Measurements from ENCODE around the gene LRRC40. TPM values are rescaled to one million over a fixed set of nuclear protein-coding genes. Genes with fewer than 3 reads are reported as not detected.
A peak's percentile ranks its signal among the peaks of the same experiment; 100 is the strongest.

The LRRC40 gene
- total RNA-seq, 1 donor from 2014 or later = 28.7 TPM

GRCh38 chr1:70150444-70150843, 54.9 kb downstream of the LRRC40 start:
- H3K9me3 Mint-ChIP-seq (ENCODE audit: low read depth) = no peaks in the 10 kb centered on the region
- H3K4me3 Mint-ChIP-seq (ENCODE audit: low read depth) = no peak overlapping the region
- peaks cover 7% of the 10 kb centered on the region for H3K4me1 Mint-ChIP-seq (ENCODE audit: low read depth)

DNA sequence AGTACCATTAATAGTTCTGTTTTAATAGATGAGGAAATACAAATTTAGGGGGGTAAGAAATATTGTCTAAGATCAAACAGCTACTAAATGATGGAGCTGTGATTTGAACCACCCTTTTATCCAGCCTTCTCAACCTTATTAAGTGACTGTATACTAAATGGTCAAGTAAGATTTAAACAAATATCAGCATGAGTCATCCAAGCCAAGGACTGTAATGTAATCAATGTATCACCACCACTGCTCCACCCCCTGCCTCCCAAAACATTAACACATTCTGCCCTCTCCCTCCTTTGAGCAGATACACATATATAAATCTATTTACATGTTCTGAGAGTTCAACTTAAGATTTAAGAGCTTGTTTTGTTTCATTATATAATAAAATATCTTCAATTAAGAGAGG, 58.9 kb downstream of the LRRC40 start:
- Mint-ChIP-seq H3K27me3 (no peaks in the 10 kb centered on the region), H3K4me1 (ENCODE audit: low read depth) (peaks cover 14% of the 10 kb centered on the region), H3K9me3 (ENCODE audit: low read depth) (no peaks in the 10 kb centered on the region), H3K27ac (no peak overlapping the region), H3K36me3 (ENCODE audit: insufficient read depth) (peaks cover 8% of the 10 kb centered on the region), H3K4me3 (ENCODE audit: low read depth) (no peak overlapping the region)
- no peak for TF ChIP-seq CTCF (IDR thresholded peaks at IDR 0.05; ENCODE audit: unreplicated experiment)
- no peak for DNase-seq (ENCODE audit: low spot score, unreplicated experiment)

More at GRCh38 chr1:70150444-70150843, 54.9 kb downstream of the LRRC40 start:
- no peaks in the 10 kb centered on the region for H3K27me3 Mint-ChIP-seq
- TF ChIP-seq CTCF (IDR thresholded peaks at IDR 0.05; ENCODE audit: unreplicated experiment) = no peak
- H3K27ac Mint-ChIP-seq = no peak overlapping the region
- no peak for DNase-seq (ENCODE audit: low spot score, unreplicated experiment)
- peaks cover 13% of the 10 kb centered on the region for H3K36me3 Mint-ChIP-seq (ENCODE audit: insufficient read depth)

DNA sequence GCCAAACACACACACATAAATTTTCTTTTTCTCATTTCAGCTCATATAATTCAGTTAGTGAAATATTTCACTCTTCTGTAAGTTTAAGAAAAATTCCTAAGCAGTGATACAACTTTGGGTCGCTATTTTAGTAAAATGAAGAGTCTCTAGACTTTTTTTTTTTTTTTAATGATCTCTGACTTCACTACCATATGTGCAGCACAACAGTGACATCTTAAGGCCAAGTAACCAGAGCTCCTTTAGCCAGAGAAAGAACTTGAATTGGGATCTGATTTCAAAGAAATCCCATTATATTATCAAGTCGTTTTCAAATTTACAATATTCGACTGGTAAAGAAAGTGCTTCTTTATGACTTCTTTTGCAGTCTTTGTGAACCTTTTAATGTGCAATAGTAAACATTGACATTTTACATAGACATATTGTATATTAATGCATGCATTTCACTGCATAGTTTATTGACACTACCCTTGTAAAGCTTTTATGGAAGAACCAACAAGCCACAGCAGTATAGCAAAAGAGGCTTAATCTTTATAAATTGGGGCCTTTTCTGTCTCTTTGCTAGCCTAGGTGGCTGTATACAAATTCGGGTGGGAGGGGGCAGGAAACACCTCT, 62.2 kb downstream of the LRRC40 start:
- no peaks in the 10 kb centered on the region for H3K9me3 Mint-ChIP-seq (ENCODE audit: low read depth)
- H3K4me1 Mint-ChIP-seq (ENCODE audit: low read depth) = peaks cover 38% of the 10 kb centered on the region
- no peaks in the 10 kb centered on the region for H3K27me3 Mint-ChIP-seq
- no peak overlapping the region for H3K4me3 Mint-ChIP-seq (ENCODE audit: low read depth)
- TF ChIP-seq CTCF (IDR thresholded peaks at IDR 0.05; ENCODE audit: unreplicated experiment) = peak; percentile 40
- H3K36me3 Mint-ChIP-seq (ENCODE audit: insufficient read depth) = peaks cover 5% of the 10 kb centered on the region
- DNase-seq (ENCODE audit: low spot score, unreplicated experiment) = no peak
- H3K27ac Mint-ChIP-seq = no peak overlapping the region

DNA sequence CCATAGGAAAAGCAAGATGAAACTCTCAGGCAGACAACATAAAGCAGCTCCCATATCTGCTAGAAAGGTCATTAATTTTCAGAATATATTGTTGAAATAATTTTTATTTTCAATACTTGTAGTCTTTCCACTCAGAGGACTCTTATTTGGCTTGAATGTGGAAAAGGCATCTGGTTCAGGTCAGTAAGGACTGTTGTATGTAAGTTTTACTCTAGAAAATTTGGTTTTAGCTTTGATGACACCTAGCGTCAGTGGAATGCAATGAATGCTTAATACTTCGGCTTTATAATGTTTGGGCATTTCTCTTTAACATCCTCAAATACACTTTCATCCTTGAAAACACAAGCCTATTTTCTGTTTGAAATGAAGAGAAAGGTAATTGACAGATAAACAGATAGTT, 63.3 kb downstream of the LRRC40 start:
- DNase-seq (ENCODE audit: low spot score, unreplicated experiment) = no peak
- H3K4me1 Mint-ChIP-seq (ENCODE audit: low read depth) = peaks cover 49% of the 10 kb centered on the region
- no peaks in the 10 kb centered on the region for H3K9me3 Mint-ChIP-seq (ENCODE audit: low read depth)
- H3K27me3 Mint-ChIP-seq = no peaks in the 10 kb centered on the region
- no peak overlapping the region for H3K27ac Mint-ChIP-seq
- peaks cover 2% of the 10 kb centered on the region for H3K36me3 Mint-ChIP-seq (ENCODE audit: insufficient read depth)
- H3K4me3 Mint-ChIP-seq (ENCODE audit: low read depth) = no peak overlapping the region
- peak; percentile 43 for TF ChIP-seq CTCF (IDR thresholded peaks at IDR 0.05; ENCODE audit: unreplicated experiment)

DNA sequence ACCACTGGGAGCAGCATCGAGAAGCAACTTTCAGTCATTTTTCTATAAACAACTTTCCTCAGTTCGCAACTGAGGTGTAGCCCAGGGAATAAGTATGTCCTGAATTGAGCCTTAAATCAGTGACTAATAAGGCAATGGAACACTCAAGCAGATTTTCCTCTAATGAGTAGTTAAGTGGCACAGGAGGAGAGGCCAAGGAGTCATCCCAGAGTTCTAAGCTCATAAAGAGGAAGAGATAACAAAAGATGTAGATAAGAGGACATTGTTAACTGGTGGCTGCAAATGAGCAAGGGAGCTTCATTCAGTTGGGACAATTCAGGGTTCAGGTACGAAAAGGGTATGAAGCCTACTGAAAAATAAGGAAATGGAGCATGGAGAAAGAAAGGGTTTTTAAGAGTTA, 64.5 kb downstream of the LRRC40 start:
- Mint-ChIP-seq H3K4me3 (ENCODE audit: low read depth) (no peak overlapping the region), H3K36me3 (ENCODE audit: insufficient read depth) (no peaks in the 10 kb centered on the region), H3K9me3 (ENCODE audit: low read depth) (no peaks in the 10 kb centered on the region), H3K4me1 (ENCODE audit: low read depth) (peaks cover 52% of the 10 kb centered on the region), H3K27me3 (no peaks in the 10 kb centered on the region), H3K27ac (peak overlapping the region; percentile 33)
- no peak for TF ChIP-seq CTCF (IDR thresholded peaks at IDR 0.05; ENCODE audit: unreplicated experiment)
- no peak for DNase-seq (ENCODE audit: low spot score, unreplicated experiment)

Data from progenitor cell of endocrine pancreas (in vitro differentiated cells).